ENCODE measurements around the gene TACR2.
A peak's percentile ranks its signal among the peaks of the same experiment; 100 is the strongest.

The TACR2 gene

GRCh38 chr10:69374931-69375306, 41.8 kb downstream of the TACR2 start:
- no peak for DNase-seq (ENCODE audit: low read depth in 2 of 2)

GRCh38 chr10:69374242-69374641, 42.5 kb downstream of the TACR2 start:
- DNase-seq (ENCODE audit: low read depth in 2 of 2), result no peak

- peak in 1 of 2 experiments; percentile 36 for DNase-seq (ENCODE audit: low read depth in 2 of 2)
Observed at GRCh38 chr10:69372126-69372980, 44.4 kb downstream of the TACR2 start.

GRCh38 chr10:69367469-69367868, 49.2 kb downstream of the TACR2 start:
- DNase-seq (ENCODE audit: low read depth in 2 of 2), result no peak

GRCh38 chr10:69366738-69367137, 50.0 kb downstream of the TACR2 start:
- no peak for DNase-seq (ENCODE audit: low read depth in 2 of 2)

GRCh38 chr10:69364232-69364940, 52.3 kb downstream of the TACR2 start:
- no peak for DNase-seq (ENCODE audit: low read depth in 2 of 2)

- DNase-seq (ENCODE audit: low read depth in 2 of 2), result no peak
Observed at GRCh38 chr10:69363666-69364065, 53.1 kb downstream of the TACR2 start.

- DNase-seq (ENCODE audit: low read depth in 2 of 2), result no peak
Observed at GRCh38 chr10:69362471-69362954, 54.2 kb downstream of the TACR2 start.

GRCh38 chr10:69361303-69361614, 55.5 kb downstream of the TACR2 start:
- no peak for DNase-seq (ENCODE audit: low read depth in 2 of 2)

- no peak for DNase-seq (ENCODE audit: low read depth in 2 of 2)
Observed at GRCh38 chr10:69360485-69361302, 56.0 kb downstream of the TACR2 start.

- no peak for DNase-seq (ENCODE audit: low read depth in 2 of 2)
Observed at GRCh38 chr10:69359594-69359993, 57.1 kb downstream of the TACR2 start.

- DNase-seq (ENCODE audit: low read depth in 2 of 2), result no peak
Observed at GRCh38 chr10:69359148-69359547, 57.6 kb downstream of the TACR2 start.

GRCh38 chr10:69358148-69358795, 58.4 kb downstream of the TACR2 start:
- DNase-seq (ENCODE audit: low read depth in 2 of 2), result no peak

GRCh38 chr10:69356187-69356586, 60.5 kb downstream of the TACR2 start:
- no peak for DNase-seq (ENCODE audit: low read depth in 2 of 2)

GRCh38 chr10:69353977-69354635, 62.6 kb downstream of the TACR2 start:
- no peak for DNase-seq (ENCODE audit: low read depth in 2 of 2)

Data from fibroblast of skin of left biceps (primary cell).